Ramos (cell line): Measurements from ENCODE around the gene TCEA3.

Source experiments
- in situ Hi-C: fragments of 300-500 bp; cut with MboI; formaldehyde crosslinking; loops from one replicate; pipeline ENCODE4 v1.14.3; 2022; ENCODE audit warnings: low sequenced_read_pairs; ENCODE audit not compliant: unreplicated experiment

The TCEA3 gene

DNA sequence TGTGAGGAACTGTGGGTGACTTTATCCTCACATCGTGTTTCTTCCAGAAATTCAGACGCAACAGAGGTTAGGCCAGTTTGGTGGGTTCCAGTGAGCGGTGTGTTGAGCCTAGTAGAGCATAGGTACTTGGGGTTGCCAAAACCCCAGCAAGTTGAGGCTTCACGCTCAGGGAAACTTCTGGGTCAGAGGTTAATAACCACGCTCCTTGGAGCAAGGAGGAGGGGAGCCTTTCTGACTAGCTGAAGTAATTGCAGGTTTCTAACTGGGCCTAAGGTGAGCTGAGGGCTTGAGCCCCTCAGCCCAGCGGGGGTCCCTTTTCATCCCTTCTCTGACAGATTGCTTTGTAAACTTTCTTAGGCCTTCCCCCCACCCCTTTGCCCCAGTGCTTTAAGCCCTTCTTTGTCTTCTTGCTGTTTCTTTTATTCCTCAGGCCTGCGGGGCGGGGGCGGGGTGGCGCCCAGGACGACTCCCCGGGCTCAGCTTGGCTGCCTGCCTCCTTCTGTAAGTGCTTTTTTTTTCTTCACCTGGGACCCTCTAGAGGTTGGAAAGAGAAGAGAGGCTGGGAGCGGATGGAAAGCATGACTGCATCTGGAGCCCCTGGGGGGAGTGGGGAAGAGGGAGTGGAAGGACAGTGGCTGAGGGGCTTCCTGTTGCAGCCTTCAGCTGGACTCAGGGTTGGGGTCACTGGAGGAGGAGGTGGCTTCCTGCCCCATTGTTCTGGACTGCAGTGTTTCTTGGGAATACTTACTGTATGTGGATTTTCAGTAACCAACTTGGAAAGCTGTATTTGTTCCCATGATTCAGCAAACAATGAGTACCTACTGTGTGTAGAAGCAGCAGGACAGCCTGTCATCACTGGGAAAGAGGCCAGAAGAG, 53.6 kb downstream of the TCEA3 start:
- in situ Hi-C loops, result no loop called here

DNA sequence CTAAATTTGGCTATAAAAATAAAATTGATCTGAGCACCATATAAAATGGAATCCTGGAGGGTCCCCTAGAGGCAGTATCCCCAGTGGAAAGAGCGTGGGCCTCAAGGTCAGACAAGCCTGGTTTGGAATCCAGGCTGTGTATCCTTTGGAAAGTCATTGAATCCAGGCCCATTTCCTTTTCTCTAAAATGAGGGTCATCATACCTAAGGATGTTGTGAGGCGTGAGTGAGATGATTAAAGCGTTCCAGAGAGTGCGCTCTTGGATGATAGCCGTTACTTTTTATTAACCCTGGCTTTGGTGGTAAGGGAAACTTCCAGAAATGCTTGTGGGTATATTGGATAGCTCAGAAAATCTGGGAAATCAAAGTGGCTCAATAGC, 54.2 kb downstream of the TCEA3 start:
- in situ Hi-C loops, result no loop called here

- in situ Hi-C loops, result no loop called here
These were observed 55.1 kb downstream of the TCEA3 start, which contains the start of gene ZNF436 for GRCh38 chr1:23369335-23370013. Gene ZNF436, minus strand, starts transcription at chr1:23369836. Its CDS starts 1,831 bp downstream, at chr1:23368005.

GRCh38 chr1:23368562-23369334, 55.8 kb downstream of the TCEA3 start:
- in situ Hi-C loops, result no loop called here

GRCh38 chr1:23367791-23368561, 56.6 kb downstream of the TCEA3 start:
- in situ Hi-C loops, result no loop called here

- in situ Hi-C loops, result no loop called here
These were observed 57.1 kb downstream of the TCEA3 start for GRCh38 chr1:23367451-23367790.

GRCh38 chr1:23366598-23366997, 58.0 kb downstream of the TCEA3 start:
- in situ Hi-C loops, result no loop called here

- in situ Hi-C loops, result no loop called here
These were observed 58.4 kb downstream of the TCEA3 start for GRCh38 chr1:23366146-23366545.

DNA sequence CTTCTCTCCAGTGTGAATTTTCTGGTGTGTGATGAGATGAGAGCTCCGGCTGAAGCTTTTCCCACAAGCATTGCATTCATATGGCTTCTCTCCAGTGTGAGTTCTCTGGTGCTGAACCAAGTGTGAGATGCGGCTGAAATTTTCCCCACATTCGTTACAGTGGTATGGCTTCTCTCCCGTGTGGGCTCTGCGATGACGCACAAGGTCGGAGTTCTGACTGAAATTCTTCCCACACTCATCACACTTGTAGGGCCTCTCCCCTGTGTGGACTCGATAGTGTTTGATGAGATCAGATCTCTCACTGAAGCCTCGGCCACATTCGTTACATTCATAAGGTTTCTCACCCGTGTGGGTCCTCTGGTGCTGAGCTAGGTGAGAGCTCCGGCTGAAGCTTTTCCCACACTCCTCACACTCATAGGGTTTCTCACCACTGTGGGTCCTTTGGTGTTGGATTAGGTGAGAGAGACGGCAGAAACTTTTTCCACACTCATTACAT, 62.3 kb downstream of the TCEA3 start:
- in situ Hi-C loops, result no loop called here

GRCh38 chr1:23358310-23358875, 66.2 kb downstream of the TCEA3 start:
- in situ Hi-C loops, result no loop called here

GRCh38 chr1:23357138-23357908, 67.2 kb downstream of the TCEA3 start:
- in situ Hi-C loops, result no loop called here

- in situ Hi-C loops, result no loop called here
These were observed 67.9 kb downstream of the TCEA3 start for GRCh38 chr1:23356471-23357137.

DNA sequence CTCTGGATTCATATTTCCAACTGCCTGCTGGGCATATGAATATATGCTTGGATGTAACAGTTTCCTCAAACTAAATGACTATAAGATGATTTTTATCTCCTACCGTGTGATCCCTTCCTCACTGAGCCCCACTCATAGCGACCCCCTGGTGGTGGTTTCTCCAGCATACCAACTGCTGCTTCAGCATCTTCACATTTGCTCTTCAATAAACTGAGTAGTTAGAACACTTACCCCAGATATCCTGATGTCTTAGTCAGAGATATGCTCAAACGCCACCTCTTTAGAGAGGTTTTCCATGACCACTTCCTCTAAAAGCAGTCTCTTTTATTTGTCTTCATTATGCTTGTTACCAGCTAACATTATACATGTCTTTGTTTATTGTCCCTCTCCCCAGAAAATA, 70.3 kb downstream of the TCEA3 start:
- in situ Hi-C loops, result no loop called here

- in situ Hi-C loops, result no loop called here
These were observed 72.4 kb downstream of the TCEA3 start for GRCh38 chr1:23352096-23352695.

DNA sequence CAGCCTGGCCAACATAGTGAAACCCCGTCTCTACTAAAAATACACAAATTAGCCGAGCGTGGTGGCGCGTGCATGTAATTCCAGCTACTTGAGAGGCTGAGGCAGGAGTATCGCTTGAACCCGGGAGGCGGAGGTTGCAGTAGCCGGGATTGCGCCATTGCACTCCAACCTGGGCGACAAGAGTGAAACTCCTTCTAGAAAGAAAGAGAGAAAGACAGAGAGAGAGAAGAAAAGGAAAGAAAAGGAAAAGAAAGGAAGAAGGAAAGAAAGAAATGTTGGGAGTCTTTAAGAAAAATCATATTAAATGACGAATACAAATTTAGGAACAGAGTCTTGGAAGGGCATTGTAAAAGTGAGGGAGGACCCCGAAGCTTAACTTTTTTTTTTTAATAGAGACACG, 78.6 kb downstream of the TCEA3 start:
- in situ Hi-C loops, result no loop called here

- in situ Hi-C loops, result no loop called here
These were observed 79.5 kb downstream of the TCEA3 start for GRCh38 chr1:23344987-23345472.

GRCh38 chr1:23344111-23344986, 80.2 kb downstream of the TCEA3 start, which contains the start of gene HNRNPR:
Gene HNRNPR, minus strand, starts transcription at chr1:23344284. Its CDS starts 3,276 bp downstream, at chr1:23341008.
- in situ Hi-C loops, result no loop called here
